ENCODE data around the gene LUC7L2. TPM values are rescaled to one million over a fixed set of nuclear protein-coding genes. Genes with fewer than 3 reads are reported as not detected.
"Not testable (repeated sequence)": the region's sequence is repeated elsewhere in the genome, so short reads cannot be mapped to it uniquely, and the experiment has no call there.

Gene LUC7L2
- total RNA-seq (10 to 100 TPM; 67.2 to 76.6 TPM), polyA plus RNA-seq (ENCODE audit: insufficient read length in 6 of 6) (100 to 1,000 TPM; 160 to 188 (median 174) TPM)
- long read RNA-seq, donor 1, transcript LUC7L2-202 (10 exons, 2,645 nt): major isoform, 22 of 136 reads
- long read RNA-seq, donor 1, partial matches to known transcripts: 104 of 136 reads
- long read RNA-seq, donor 1, other reads (novel, unspliced or antisense): 0 of 136 reads
- long read RNA-seq, donor 2, transcript LUC7L2-202 (10 exons, 2,645 nt): major isoform, 16 of 67 reads
- long read RNA-seq, donor 2, partial matches to known transcripts: 44 of 67 reads
- long read RNA-seq, donor 2, other reads (novel, unspliced or antisense): 0 of 67 reads
- long read RNA-seq, donor 3, transcript LUC7L2-202 (10 exons, 2,645 nt): major isoform, 20 of 23 reads
- long read RNA-seq, donor 3, partial matches to known transcripts: 0 of 23 reads
- long read RNA-seq, donor 3, other reads (novel, unspliced or antisense): 0 of 23 reads
- long read RNA-seq, donor 4, partial matches to known transcripts: 4 of 4 reads
- long read RNA-seq, donor 4, other reads (novel, unspliced or antisense): 0 of 4 reads
- long read RNA-seq, donor 5, transcript LUC7L2-202 (10 exons, 2,645 nt): major isoform, 16 of 30 reads
- long read RNA-seq, donor 5, partial matches to known transcripts: 11 of 30 reads
- long read RNA-seq, donor 5, other reads (novel, unspliced or antisense): 0 of 30 reads
- long read RNA-seq, donor 6, transcript LUC7L2-202 (10 exons, 2,645 nt): major isoform, 25 of 38 reads
- long read RNA-seq, donor 6, partial matches to known transcripts: 11 of 38 reads
- long read RNA-seq, donor 6, other reads (novel, unspliced or antisense): 0 of 38 reads
- long read RNA-seq, donor 7, transcript LUC7L2-202 (10 exons, 2,645 nt): major isoform, 24 of 46 reads
- long read RNA-seq, donor 7, partial matches to known transcripts: 16 of 46 reads
- long read RNA-seq, donor 7, other reads (novel, unspliced or antisense): 0 of 46 reads
- long read RNA-seq, donor 8, transcript LUC7L2-202 (10 exons, 2,645 nt): major isoform, 17 of 31 reads
- long read RNA-seq, donor 8, partial matches to known transcripts: 6 of 31 reads
- long read RNA-seq, donor 8, other reads (novel, unspliced or antisense): 0 of 31 reads
- long read RNA-seq, donor 9, partial matches to known transcripts: 0 of 2 reads
- long read RNA-seq, donor 9, other reads (novel, unspliced or antisense): 0 of 2 reads
- long read RNA-seq, donor 10, partial matches to known transcripts: 1 of 2 reads
- long read RNA-seq, donor 10, other reads (novel, unspliced or antisense): 0 of 2 reads
- long read RNA-seq, donor 11, transcript LUC7L2-202 (10 exons, 2,645 nt): major isoform, 13 of 22 reads
- long read RNA-seq, donor 11, partial matches to known transcripts: 8 of 22 reads
- long read RNA-seq, donor 11, other reads (novel, unspliced or antisense): 0 of 22 reads
- long read RNA-seq, donor 12, transcript LUC7L2-202 (10 exons, 2,645 nt): major isoform, 10 of 35 reads
- long read RNA-seq, donor 12, partial matches to known transcripts: 20 of 35 reads
- long read RNA-seq, donor 12, other reads (novel, unspliced or antisense): 0 of 35 reads

GRCh38 chr7:139359366-139360209 lies at the start of gene LUC7L2:
Gene LUC7L2, plus strand, starts transcription at chr7:139359894. Its CDS starts 368 bp downstream, at chr7:139360262.
- peak in 1 of 2 donors; percentile 31 for TF ChIP-seq CTCF (IDR thresholded peaks at IDR 0.05)
- intact Hi-C loops (cut with DNase I): no loop called here

GRCh38 chr7:139317939-139318505 lies 41.7 kb upstream of the LUC7L2 start:
- ATAC-seq: no peak
- no peak for TF ChIP-seq CTCF (IDR thresholded peaks at IDR 0.05)

More at GRCh38 chr7:139359366-139360209, at the start of gene LUC7L2:
- peak within 1 kb of the TSS; percentile 72 to 91 for H3K4me3 ChIP-seq
- H3K36me3 ChIP-seq: no peaks in the 10 kb centered on the region
- DNase-seq (peak; percentile 99 to 100 (median 100)), ATAC-seq (peak; percentile 95)
- no peaks in the 10 kb centered on the region for H3K9me3 ChIP-seq
- no peaks in the 10 kb centered on the region for H3K27me3 ChIP-seq
- H3K4me1 ChIP-seq: peaks cover 6 to 50% of the 10 kb centered on the region in 2 donors
- peak within 1 kb of the TSS; percentile 99 to 100 for H3K27ac ChIP-seq

GRCh38 chr7:139321071-139321745 lies 38.5 kb upstream of the LUC7L2 start:
- intact Hi-C loops (cut with DNase I): no loop called here
- no peaks in the 10 kb centered on the region for H3K4me1 ChIP-seq
- H3K27ac ChIP-seq: no peak overlapping the region
- no peaks in the 10 kb centered on the region for H3K9me3 ChIP-seq
- ATAC-seq (no peak), DNase-seq (no peak)
- H3K27me3 ChIP-seq: no peaks in the 10 kb centered on the region
- H3K4me3 ChIP-seq: no peak overlapping the region
- H3K36me3 ChIP-seq: no peaks in the 10 kb centered on the region
- no peak for TF ChIP-seq CTCF (IDR thresholded peaks at IDR 0.05)

More at GRCh38 chr7:139317939-139318505, 41.7 kb upstream of the LUC7L2 start:
- Histone ChIP-seq H3K27ac (no peak overlapping the region), H3K9me3 (no peaks in the 10 kb centered on the region), H3K36me3 (no peaks in the 10 kb centered on the region), H3K4me3 (no peak overlapping the region), H3K27me3 (no peaks in the 10 kb centered on the region), H3K4me1 (no peaks in the 10 kb centered on the region)
- no peak for DNase-seq
- intact Hi-C loops (cut with DNase I): no loop called here

- ATAC-seq: not testable (repeated sequence)
Observed at GRCh38 chr7:139324709-139325108, 35.0 kb upstream of the LUC7L2 start.

More at GRCh38 chr7:139324709-139325108, 35.0 kb upstream of the LUC7L2 start:
- H3K27ac ChIP-seq; DNase-seq; intact Hi-C loops (cut with DNase I); H3K4me1 ChIP-seq; H3K36me3 ChIP-seq; H3K9me3 ChIP-seq; H3K4me3 ChIP-seq; H3K27me3 ChIP-seq: not testable (repeated sequence)
